H9 (cell line): Measurements from ENCODE around the gene ESPL1. TPM values are rescaled to one million over a fixed set of nuclear protein-coding genes. Genes with fewer than 3 reads are reported as not detected.

Experiments used
- DNase-seq: peaks from one replicate; pipeline ENCODE4 v3.0.0-alpha.2; 2017
- H2AFZ ChIP-seq: one replicate; pipeline ENCODE4 v1.6.1; 2013; ENCODE audit warnings: mild to moderate bottlenecking, low read length, control low read depth, moderate library complexity
- H2AK5ac ChIP-seq: 2 replicates; pipeline ENCODE4 v1.6.1; 2013; ENCODE audit warnings: low read length, control low read depth, mixed read lengths; ENCODE audit not compliant: insufficient read length
- H2BK120ac ChIP-seq: one replicate; pipeline ENCODE4 v1.6.1; 2013; ENCODE audit warnings: low read depth, mild to moderate bottlenecking, low read length, control low read depth, inconsistent platforms; ENCODE audit not compliant: poor library complexity, severe bottlenecking
- H2BK12ac ChIP-seq: 2 replicates; pipeline ENCODE4 v1.6.1; 2013; ENCODE audit warnings: low read length, control low read depth, mixed read lengths, low read depth; ENCODE audit not compliant: insufficient read length
- H2BK15ac ChIP-seq: 2 replicates; pipeline ENCODE4 v1.6.1; 2013; ENCODE audit warnings: low read depth, low read length, control low read depth
- H2BK20ac ChIP-seq: one replicate; pipeline ENCODE4 v1.6.1; 2013; ENCODE audit warnings: low read depth, mild to moderate bottlenecking, low read length, control low read depth, inconsistent platforms; ENCODE audit not compliant: poor library complexity, severe bottlenecking
- H2BK5ac ChIP-seq: 2 replicates; pipeline ENCODE4 v1.6.1; 2013; ENCODE audit warnings: low read length, control low read depth, mixed read lengths; ENCODE audit not compliant: insufficient read length
- H3K14ac ChIP-seq: 2 replicates; pipeline ENCODE4 v1.6.1; 2013; ENCODE audit warnings: low read length, control low read depth; ENCODE audit not compliant: insufficient read depth
- H3K18ac ChIP-seq: 2 replicates; pipeline ENCODE4 v1.6.1; 2013; ENCODE audit warnings: low read depth, mild to moderate bottlenecking, mixed read lengths, low read length, control low read depth; ENCODE audit not compliant: insufficient read length
- H3K23ac ChIP-seq: 2 replicates; pipeline ENCODE4 v1.6.1; 2013; ENCODE audit warnings: low read length, control low read depth, mixed read lengths, low read depth; ENCODE audit not compliant: insufficient read length
- H3K23me2 ChIP-seq: 2 replicates; pipeline ENCODE4 v1.6.1; 2013; ENCODE audit warnings: low read depth, mild to moderate bottlenecking, mixed read lengths, low read length, control low read depth; ENCODE audit not compliant: insufficient read length, poor library complexity, severe bottlenecking
- H3K27ac ChIP-seq: 2 replicates; pipeline ENCODE4 v1.5.1; 2013; ENCODE audit warnings: low read length, control low read depth, mixed read lengths, low read depth; ENCODE audit not compliant: insufficient read length
- H3K27me3 ChIP-seq: 2 replicates; pipeline ENCODE4 v1.6.1; 2013; ENCODE audit warnings: low read length, control low read depth, inconsistent platforms; ENCODE audit not compliant: insufficient read depth
- H3K4ac ChIP-seq: 2 replicates; pipeline ENCODE4 v1.6.1; 2013; ENCODE audit warnings: low read depth, mild to moderate bottlenecking, control low read depth, inconsistent platforms, low read length, moderate library complexity
- H3K4me1 ChIP-seq: 2 replicates; pipeline ENCODE4 v1.6.1; 2013; ENCODE audit warnings: low read length, control low read depth, inconsistent platforms; ENCODE audit not compliant: insufficient read depth
- H3K4me2 ChIP-seq: 2 replicates; pipeline ENCODE4 v1.6.1; 2013; ENCODE audit warnings: low read length, control low read depth, mixed read lengths; ENCODE audit not compliant: insufficient read length, insufficient read depth
- H3K56ac ChIP-seq: 2 replicates; pipeline ENCODE4 v1.6.1; 2013; ENCODE audit warnings: low read depth, mild to moderate bottlenecking, mixed read lengths, low read length, control low read depth; ENCODE audit not compliant: insufficient read length
- H3K79me1 ChIP-seq: 2 replicates; pipeline ENCODE4 v1.6.1; 2013; ENCODE audit warnings: low read depth, mild to moderate bottlenecking, moderate library complexity, low read length, control low read depth, inconsistent platforms; ENCODE audit not compliant: insufficient read depth, poor library complexity, severe bottlenecking
- H3K79me2 ChIP-seq: 2 replicates; pipeline ENCODE4 v1.6.1; 2013; ENCODE audit warnings: low read length, control low read depth, inconsistent platforms; ENCODE audit not compliant: insufficient read depth
- H3K9ac ChIP-seq: 2 replicates; pipeline ENCODE4 v1.6.1; 2013; ENCODE audit warnings: low read length, control low read depth, mixed read lengths; ENCODE audit not compliant: insufficient read length; ENCODE audit errors: extremely low read depth
- H3K9me3 ChIP-seq: one replicate; pipeline ENCODE4 v1.6.1; 2013; ENCODE audit warnings: low read depth, low read length, inconsistent platforms; ENCODE audit not compliant: control insufficient read depth
- H3T11ph ChIP-seq: one replicate; pipeline ENCODE4 v1.6.1; 2013; ENCODE audit warnings: mild to moderate bottlenecking, low read length, control low read depth, inconsistent platforms
- H4K20me1 ChIP-seq: one replicate; pipeline ENCODE4 v1.6.1; 2013; ENCODE audit not compliant: control insufficient read depth, insufficient read length, insufficient read depth
- H4K5ac ChIP-seq: 2 replicates; pipeline ENCODE4 v1.6.1; 2013; ENCODE audit warnings: low read depth, mild to moderate bottlenecking, mixed read lengths, low read length, control low read depth; ENCODE audit not compliant: insufficient read length
- H4K8ac ChIP-seq: replicated peaks from 2 replicates; pipeline ENCODE4 v1.6.1; 2013; ENCODE audit warnings: low read length, control low read depth, mixed read lengths, low read depth; ENCODE audit not compliant: insufficient read length
- H4K91ac ChIP-seq: 2 replicates; pipeline ENCODE4 v1.6.1; 2013; ENCODE audit warnings: low read depth, mild to moderate bottlenecking, moderate library complexity, mixed read lengths, low read length, control low read depth; ENCODE audit not compliant: insufficient read length
- H3K27ac Mint-ChIP-seq, 3 experiments: 2 replicates in 2 of 3; 3 replicates in 1 of 3; pipeline ENCODE4 v1.8.0; 2020 to 2021; ENCODE audit warnings: mixed read lengths in 3 of 3, mild to moderate bottlenecking in 1 of 3, moderate library complexity in 1 of 3
- H3K27me3 Mint-ChIP-seq: 2 replicates; pipeline ENCODE4 v1.8.0; 2021; ENCODE audit warnings: low read depth, mild to moderate bottlenecking, moderate library complexity, mixed read lengths
- H3K36me3 Mint-ChIP-seq, 3 experiments: 2 replicates in 2 of 3; 3 replicates in 1 of 3; pipeline ENCODE4 v1.8.0; 2020 to 2021; ENCODE audit warnings: low read depth in 3 of 3, mixed read lengths in 3 of 3; ENCODE audit not compliant: insufficient read depth in 1 of 3
- H3K4me1 Mint-ChIP-seq, 2 experiments: 2 replicates each; pipeline ENCODE4 v1.8.0; 2020; ENCODE audit warnings: mixed read lengths in 2 of 2
- H3K4me3 Mint-ChIP-seq, 2 experiments: 2 replicates in 1 of 2; 3 replicates in 1 of 2; pipeline ENCODE4 v1.8.0; 2020 to 2021; ENCODE audit warnings: mild to moderate bottlenecking in 2 of 2, mixed read lengths in 2 of 2, moderate library complexity in 1 of 2
- H3K9me3 Mint-ChIP-seq, 2 experiments: 2 replicates in 1 of 2; 3 replicates in 1 of 2; pipeline ENCODE4 v1.8.0; 2020; ENCODE audit warnings: mild to moderate bottlenecking in 2 of 2, mixed read lengths in 2 of 2, moderate library complexity in 1 of 2
- CTCF ChIP-seq: fragments of 200-600 bp; sonication (generic); conservative IDR thresholded peaks from 3 replicates; pipeline ENCODE4 v1.8.0; 2021; ENCODE audit warnings: antibody characterized with exemption, mild to moderate bottlenecking
- WGBS: extraction: QIAGEN DNeasy Blood & Tissue Kit; methylation state at CpG from one replicate; pipeline ENCODE4 v1.1.7; 2013; ENCODE audit warnings: missing lambda C conversion rate, low lambda C conversion rate, mixed read lengths; ENCODE audit not compliant: insufficient read length; ENCODE audit errors: extremely low coverage; 5-methylcytosine and 5-hydroxymethylcytosine counted together
- total RNA-seq: library from RNA; stranded (reverse); gene quantifications from 2 replicates; pipeline ENCODE4 v1.2.1, GENCODE V29; 2021

Gene ESPL1
- total RNA-seq, 1 experiment from 2014 or later = 43.2 TPM

- Histone ChIP-seq H2AFZ (no peak overlapping the region), H3K56ac (no peak overlapping the region), H2BK120ac (no peak overlapping the region), H2BK5ac (no peak overlapping the region), H3K4me1 (no peaks in the 10 kb centered on the region), H4K8ac (no peak overlapping the region), H3K79me1 (no peaks in the 10 kb centered on the region), H3K4ac (no peak overlapping the region), H4K91ac (no peak overlapping the region), H3K9ac (no peak overlapping the region), H3T11ph (no peak overlapping the region), H3K4me2 (no peak overlapping the region), H3K9me3 (no peaks in the 10 kb centered on the region), H2AK5ac (no peak overlapping the region), H3K27me3 (no peaks in the 10 kb centered on the region), H3K79me2 (no peaks in the 10 kb centered on the region; the same call in 1 of the 2 replicates), H2BK20ac (no peak overlapping the region), H2BK15ac (no peak overlapping the region), H3K18ac (no peak overlapping the region), H4K20me1 (no peaks in the 10 kb centered on the region), H3K23ac (no peak overlapping the region), H4K5ac (no peak overlapping the region), H3K23me2 (no peaks in the 10 kb centered on the region), H3K14ac (no peak overlapping the region), H3K27ac (no peak overlapping the region), H2BK12ac (no peak overlapping the region)
- H3K27me3 Mint-ChIP-seq = no peaks in the 10 kb centered on the region; the same call in 1 of the 2 replicates
- H3K4me3 Mint-ChIP-seq = no peak overlapping the region
- no peak for DNase-seq
- no peak for TF ChIP-seq CTCF
- H3K36me3 Mint-ChIP-seq = peaks cover 0 to 3% (median under 1%) of the 10 kb centered on the region in 3 experiments; a peak in 2 of 7 replicates
- WGBS = no CpG with 5 or more reads among the region's 7 CpGs
- no peaks in the 10 kb centered on the region for H3K4me1 Mint-ChIP-seq
- no peaks in the 10 kb centered on the region for H3K9me3 Mint-ChIP-seq
- no peak overlapping the region for H3K27ac Mint-ChIP-seq
Observed at GRCh38 chr12:53258541-53259539, 9.3 kb upstream of the ESPL1 start.
